Thoracic aorta (tissue), 2 donors: ENCODE data around the gene MLC1. TPM values are rescaled to one million over a fixed set of nuclear protein-coding genes. Genes with fewer than 3 reads are reported as not detected.

ENCODE experiments used
- ATAC-seq: fragments of 150-250 bp; one replicate; pipeline ENCODE4 v1.8.0; 2017; ENCODE audit warnings: low read depth; ENCODE audit not compliant: insufficient number of reproducible peaks, low FRiP score
- DNase-seq: peaks from one replicate; pipeline ENCODE4 v3.0.0-alpha.2; 2020; ENCODE audit warnings: low spot score
- H3K27ac ChIP-seq, 2 donors: fragments of 200-600 bp; sonication (generic); 1 replicate in 1 of 2; 2 replicates in 1 of 2; pipeline ENCODE4 v1.5.1; 2016; ENCODE audit warnings: mild to moderate bottlenecking in 2 of 2, moderate library complexity in 2 of 2
- H3K27me3 ChIP-seq: fragments of 200-600 bp; sonication (generic); replicated peaks from 2 replicates; pipeline ENCODE4 v1.6.0; 2016; ENCODE audit warnings: mild to moderate bottlenecking; ENCODE audit not compliant: insufficient read depth
- H3K36me3 ChIP-seq: fragments of 200-600 bp; sonication (generic); one replicate; pipeline ENCODE4 v1.5.1; 2016
- H3K4me1 ChIP-seq, 2 donors: fragments of 200-600 bp; sonication (generic); 1 replicate in 1 of 2; 2 replicates in 1 of 2; pipeline versions ENCODE4 v1.5.1 to v1.6.0; 2016; ENCODE audit warnings: low read depth in 2 of 2, mild to moderate bottlenecking in 1 of 2; ENCODE audit not compliant: control insufficient read depth in 1 of 2
- H3K4me3 ChIP-seq: fragments of 200-600 bp; sonication (generic); 2 replicates; pipeline ENCODE4 v1.5.1; 2016; ENCODE audit warnings: mild to moderate bottlenecking
- H3K9me3 ChIP-seq: fragments of 200-600 bp; sonication (generic); 2 replicates; pipeline ENCODE4 v1.5.1; 2016
- total RNA-seq, 2 donors: library from RNA; depleted of rRNA; stranded (reverse); fragments of >200 nt; gene quantifications; one replicate each; pipeline versions ENCODE4 v1.1.0 to v1.2.3, GENCODE V29; 2016
- TF ChIP-seq, protein P1 (sequence below): fragments of 200-600 bp; sonication (generic); IDR thresholded peaks from one replicate; pipeline ENCODE4 v1.5.1; 2019; ENCODE audit warnings: antibody characterized with exemption

The MLC1 gene
- total RNA-seq, 2 donors from 2014 or later, result 1.6 to 4.3 TPM

DNA sequence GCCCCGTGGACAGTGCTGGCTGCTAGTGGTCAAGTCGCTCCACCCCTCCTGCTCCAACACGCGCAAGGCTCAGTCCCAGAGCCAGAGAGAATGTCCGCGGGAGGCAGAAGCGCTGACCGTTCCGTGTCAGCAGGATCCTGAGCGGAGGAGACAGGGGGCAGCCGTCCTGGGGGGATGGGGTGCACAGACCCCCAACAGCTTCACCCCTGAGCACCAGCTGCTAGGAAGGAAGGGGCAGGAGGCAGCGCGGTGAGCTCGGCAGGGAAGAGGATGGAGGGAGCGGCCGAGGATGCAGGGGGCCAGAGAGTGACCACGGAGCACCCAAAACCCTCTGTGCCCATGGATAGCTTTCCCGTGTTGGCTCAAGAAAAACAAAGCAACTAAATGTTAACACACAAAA lies 20.8 kb downstream of the MLC1 start:
- Histone ChIP-seq H3K4me3 (no peak overlapping the region), H3K27me3 (no peaks in the 10 kb centered on the region), H3K9me3 (no peaks in the 10 kb centered on the region), H3K36me3 (no peaks in the 10 kb centered on the region), H3K4me1 (peaks cover 0 to 6% of the 10 kb centered on the region in 2 donors), H3K27ac (no peak overlapping the region)
- DNase-seq, result no peak
- TF ChIP-seq, protein P1, sequence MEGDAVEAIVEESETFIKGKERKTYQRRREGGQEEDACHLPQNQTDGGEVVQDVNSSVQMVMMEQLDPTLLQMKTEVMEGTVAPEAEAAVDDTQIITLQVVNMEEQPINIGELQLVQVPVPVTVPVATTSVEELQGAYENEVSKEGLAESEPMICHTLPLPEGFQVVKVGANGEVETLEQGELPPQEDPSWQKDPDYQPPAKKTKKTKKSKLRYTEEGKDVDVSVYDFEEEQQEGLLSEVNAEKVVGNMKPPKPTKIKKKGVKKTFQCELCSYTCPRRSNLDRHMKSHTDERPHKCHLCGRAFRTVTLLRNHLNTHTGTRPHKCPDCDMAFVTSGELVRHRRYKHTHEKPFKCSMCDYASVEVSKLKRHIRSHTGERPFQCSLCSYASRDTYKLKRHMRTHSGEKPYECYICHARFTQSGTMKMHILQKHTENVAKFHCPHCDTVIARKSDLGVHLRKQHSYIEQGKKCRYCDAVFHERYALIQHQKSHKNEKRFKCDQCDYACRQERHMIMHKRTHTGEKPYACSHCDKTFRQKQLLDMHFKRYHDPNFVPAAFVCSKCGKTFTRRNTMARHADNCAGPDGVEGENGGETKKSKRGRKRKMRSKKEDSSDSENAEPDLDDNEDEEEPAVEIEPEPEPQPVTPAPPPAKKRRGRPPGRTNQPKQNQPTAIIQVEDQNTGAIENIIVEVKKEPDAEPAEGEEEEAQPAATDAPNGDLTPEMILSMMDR, result no peak
- ATAC-seq, result no peak

DNA sequence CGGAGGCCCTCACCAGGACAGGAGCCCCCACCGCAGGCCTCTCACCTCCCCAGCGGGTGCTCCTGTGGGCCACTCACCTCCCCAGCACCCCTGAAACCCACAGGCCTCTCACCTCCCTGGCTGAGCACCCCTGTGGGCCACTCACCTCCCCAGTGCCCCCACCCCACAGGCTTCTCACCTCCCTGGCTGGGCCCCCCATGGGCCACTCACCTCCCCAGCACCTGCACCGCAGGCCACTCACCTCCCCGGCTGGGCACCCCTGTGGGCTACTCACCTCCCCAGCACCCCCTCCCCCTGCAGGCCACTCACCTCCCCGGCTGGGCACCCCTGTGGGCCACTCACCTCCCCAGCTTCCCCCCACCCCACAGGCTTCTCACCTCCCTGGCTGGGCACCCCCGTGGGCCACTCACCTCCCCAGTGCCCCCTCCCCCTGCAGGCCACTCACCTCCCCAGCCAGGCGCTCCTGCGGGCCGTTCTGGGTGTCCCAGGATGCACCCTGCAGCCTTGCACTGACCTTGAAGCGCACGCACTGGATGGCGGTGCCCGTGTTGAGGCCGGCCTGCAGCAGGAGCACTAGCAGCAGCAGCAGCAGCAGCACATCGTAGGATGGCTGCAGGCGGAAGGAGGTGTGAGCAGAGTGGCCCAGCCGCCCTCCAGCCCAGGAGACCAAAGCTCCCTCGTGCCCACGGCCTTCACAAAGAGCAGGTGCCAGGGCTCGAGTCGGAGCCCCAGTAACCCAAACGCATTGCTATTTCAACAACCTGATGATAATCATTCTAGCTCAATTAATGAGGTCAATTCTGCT lies 21.4 kb downstream of the MLC1 start:
- peaks cover 3 to 12% of the 10 kb centered on the region in 2 donors for H3K4me1 ChIP-seq
- no peak overlapping the region for H3K27ac ChIP-seq
- no peaks in the 10 kb centered on the region for H3K9me3 ChIP-seq
- H3K4me3 ChIP-seq, result no peak overlapping the region
- ATAC-seq, result no peak
- no peaks in the 10 kb centered on the region for H3K27me3 ChIP-seq
- no peaks in the 10 kb centered on the region for H3K36me3 ChIP-seq
- TF ChIP-seq, protein P1, result no peak
- no peak for DNase-seq

DNA sequence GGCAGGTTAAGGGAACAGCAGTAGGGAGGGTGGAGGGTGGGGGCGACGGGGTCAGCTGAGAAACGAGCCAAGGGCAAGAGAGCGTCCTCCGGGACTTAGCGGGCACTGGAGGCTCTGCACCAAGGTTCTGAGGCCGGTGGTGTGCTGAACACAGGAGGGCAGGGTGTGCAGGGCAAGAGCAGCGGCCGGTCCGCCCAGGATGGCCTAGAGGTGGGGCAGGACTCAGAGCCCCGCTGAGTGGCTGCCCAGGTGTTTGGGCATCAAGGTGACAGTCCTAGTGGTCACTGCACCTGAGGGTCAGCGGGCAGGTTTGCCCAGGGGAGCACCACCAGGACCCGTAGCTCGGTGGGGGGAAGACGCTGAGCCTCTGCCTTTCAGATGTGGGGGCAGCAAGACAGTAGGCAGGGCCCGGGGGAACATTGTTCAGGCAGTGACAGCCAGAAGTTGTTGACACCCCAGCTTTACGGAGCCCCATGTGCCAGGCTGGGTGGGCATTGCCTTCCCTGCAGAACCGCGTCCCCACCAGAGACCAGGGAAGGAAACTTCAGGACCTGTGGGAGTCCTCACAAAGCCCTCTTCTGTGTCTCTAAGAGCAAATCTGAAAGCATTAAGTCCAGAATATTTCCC lies 22.6 kb downstream of the MLC1 start:
- DNase-seq (no peak), ATAC-seq (no peak)
- no peak overlapping the region for H3K27ac ChIP-seq
- H3K4me3 ChIP-seq, result no peak overlapping the region
- TF ChIP-seq, protein P1, result no peak
- H3K9me3 ChIP-seq, result no peaks in the 10 kb centered on the region
- H3K4me1 ChIP-seq, result peaks cover 7 to 17% of the 10 kb centered on the region in 2 donors
- H3K27me3 ChIP-seq, result no peaks in the 10 kb centered on the region
- no peaks in the 10 kb centered on the region for H3K36me3 ChIP-seq

DNA sequence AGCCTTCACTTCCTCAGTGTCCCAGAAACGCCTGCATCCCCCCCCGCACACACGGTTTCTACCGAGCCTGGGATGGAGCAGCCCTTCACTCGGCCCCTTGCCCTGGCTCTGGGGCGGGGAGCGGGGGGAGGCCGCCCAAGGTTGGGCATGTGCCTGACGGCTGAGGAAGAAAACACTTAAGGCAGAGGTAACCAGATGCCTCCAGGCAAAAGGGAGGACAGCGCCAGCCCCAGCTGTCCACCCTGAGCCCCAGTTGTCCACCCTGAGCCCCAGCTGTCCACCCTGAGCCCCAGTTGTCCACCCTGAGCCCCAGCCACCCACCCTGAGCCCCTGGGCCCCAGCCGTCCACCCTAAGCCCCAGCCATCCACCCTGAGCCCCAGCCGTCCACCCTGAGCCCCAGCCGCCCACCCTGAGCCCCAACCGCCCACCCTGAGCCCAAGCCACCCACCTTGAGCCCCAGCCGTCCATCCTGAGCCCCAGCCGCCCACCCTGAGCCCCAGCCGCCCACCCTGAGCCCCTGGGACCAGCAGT lies 23.3 kb downstream of the MLC1 start:
- Histone ChIP-seq H3K36me3 (no peaks in the 10 kb centered on the region), H3K4me1 (peaks cover 7 to 17% of the 10 kb centered on the region in 2 donors), H3K27me3 (no peaks in the 10 kb centered on the region), H3K27ac (no peak overlapping the region), H3K4me3 (no peak overlapping the region), H3K9me3 (no peaks in the 10 kb centered on the region)
- ATAC-seq, result no peak
- no peak for DNase-seq
- TF ChIP-seq, protein P1, result no peak

DNA sequence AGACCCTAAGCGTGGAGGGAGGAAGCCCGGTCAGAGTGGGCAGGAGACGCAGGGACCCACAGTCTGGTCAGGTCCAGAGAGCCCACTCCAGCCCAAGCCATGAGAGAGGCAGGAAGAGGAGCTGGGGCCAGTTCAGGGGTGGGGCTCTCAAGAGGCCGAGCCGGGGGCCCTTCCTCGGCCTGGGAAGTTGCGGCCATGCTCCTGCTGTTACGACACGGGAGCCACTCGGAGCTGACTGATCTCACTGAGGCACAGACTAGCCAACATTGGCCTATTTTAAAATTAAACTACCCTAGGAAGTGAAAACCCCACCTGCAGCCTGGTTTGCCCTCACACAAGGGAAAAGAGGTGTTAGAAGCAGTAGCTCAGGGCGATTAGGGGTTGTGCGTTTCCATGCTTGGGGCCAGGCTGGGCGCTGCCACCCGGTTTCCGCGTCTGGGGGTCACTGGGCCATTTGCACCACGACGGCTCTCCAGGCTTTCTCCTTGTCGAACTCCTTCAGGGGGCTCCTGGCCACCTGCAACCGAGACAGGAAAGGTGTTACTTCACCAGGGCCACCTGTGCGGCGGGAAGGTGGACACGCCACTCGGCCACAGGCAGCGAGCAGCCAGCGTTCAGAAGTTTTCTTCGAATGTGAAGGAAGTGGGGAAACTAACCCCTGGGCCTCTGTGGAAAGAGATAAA lies 23.9 kb downstream of the MLC1 start:
- H3K27ac ChIP-seq, result no peak overlapping the region
- DNase-seq (no peak), ATAC-seq (no peak)
- H3K36me3 ChIP-seq, result no peaks in the 10 kb centered on the region
- no peaks in the 10 kb centered on the region for H3K9me3 ChIP-seq
- H3K27me3 ChIP-seq, result no peaks in the 10 kb centered on the region
- H3K4me1 ChIP-seq, result peaks cover 7 to 17% of the 10 kb centered on the region in 2 donors
- TF ChIP-seq, protein P1, result no peak
- H3K4me3 ChIP-seq, result no peak overlapping the region
